GM12878 (cell line): ENCODE data around the gene LMAN1L. TPM values are rescaled to one million over a fixed set of nuclear protein-coding genes. Genes with fewer than 3 reads are reported as not detected.

ENCODE experiments used
- ATAC-seq: fragments of 200-7000 bp; cut with Tn5 transposase; 3 replicates; pipeline ENCODE4 v1.9.1; 2020; ENCODE audit warnings: mild to moderate bottlenecking, moderate library complexity
- BruUV-seq: library from RNA; stranded (reverse); fragments of 400-500 nt; replicated peaks from 2 replicates; lab custom pipeline; 2021; lab: Mats Ljungman, UMichigan
- CTCF ChIA-PET: fragments of 300-600 bp; sonication (Branson Sonifier 250); formaldehyde crosslinking; extraction: SDS; loops from one replicate; lab custom pipeline; 2021; ENCODE audit warnings: inconsistent platforms; lab: Yijun Ruan, JAX
- POLR2A ChIA-PET: fragments of 350-600 bp; formaldehyde crosslinking; extraction: SDS; loops from one replicate; lab custom pipeline; 2021; ENCODE audit warnings: inconsistent platforms; lab: Charles Lee
- RAD21 ChIA-PET: fragments of 300-600 bp; sonication (Branson Sonifier 250); formaldehyde crosslinking; loops from one replicate; lab custom pipeline; 2023; ENCODE audit warnings: antibody characterized with exemption; ENCODE audit not compliant: unreplicated experiment; lab: Charles Lee
- SMC1A ChIA-PET: fragments of 300-600 bp; sonication (Branson Sonifier 250); formaldehyde crosslinking; loops from one replicate; lab custom pipeline; 2023; ENCODE audit not compliant: unreplicated experiment, uncharacterized antibody; lab: Charles Lee
- DNase-seq: peaks from one replicate; pipeline ENCODE4 v3.0.0-alpha.2; 2011; ENCODE audit warnings: low read depth, low spot score
- FAIRE-seq: peaks from 3 replicates; lab custom pipeline; 2011; peaks lifted over from hg19 to GRCh38; lab: Jason Lieb, UNC
- H2AFZ ChIP-seq: 2 replicates; pipeline ENCODE4 v1.6.0; 2011; ENCODE audit warnings: low read depth, low read length, control low read depth; ENCODE audit not compliant: control insufficient read depth
- H3K27ac ChIP-seq: 2 replicates; pipeline ENCODE4 v1.5.1; 2011; ENCODE audit warnings: control low read depth; ENCODE audit not compliant: control insufficient read depth, insufficient read depth
- H3K27me3 ChIP-seq, 2 experiments: replicated peaks in 1 of 2; 2 replicates each; pipeline versions ENCODE4 v1.6.0 to v1.6.1; 2011; ENCODE audit warnings: low read length in 1 of 2; ENCODE audit not compliant: control insufficient read depth in 2 of 2, insufficient read depth in 2 of 2
- H3K36me3 ChIP-seq, 2 experiments: 2 replicates each; pipeline ENCODE4 v1.5.1; 2011; ENCODE audit warnings: low read length in 1 of 2; ENCODE audit not compliant: control insufficient read depth in 2 of 2, insufficient read depth in 2 of 2
- H3K4me1 ChIP-seq: 2 replicates; pipeline ENCODE4 v1.6.1; 2011; ENCODE audit warnings: mild to moderate bottlenecking, low read length, moderate library complexity, mixed read lengths; ENCODE audit not compliant: control insufficient read depth, insufficient read depth
- H3K4me2 ChIP-seq: 2 replicates; pipeline ENCODE4 v1.6.0; 2011; ENCODE audit warnings: control low read depth; ENCODE audit not compliant: control insufficient read depth, insufficient read depth
- H3K4me3 ChIP-seq: fragments of 200-600 bp; sonication (generic); 2 replicates; pipeline ENCODE4 v1.5.1; 2016
- H3K79me2 ChIP-seq: 2 replicates; pipeline ENCODE4 v1.6.0; 2011; ENCODE audit warnings: low read length; ENCODE audit not compliant: control insufficient read depth, insufficient read depth
- H3K9ac ChIP-seq: 2 replicates; pipeline ENCODE4 v1.8.0; 2011; ENCODE audit warnings: low read length, control low read depth, mixed read lengths; ENCODE audit not compliant: control insufficient read depth, insufficient read depth
- H3K9me3 ChIP-seq: replicated peaks from 3 replicates; pipeline ENCODE4 v1.5.1; 2011; ENCODE audit warnings: mild to moderate bottlenecking, low read length; ENCODE audit not compliant: control insufficient read depth, insufficient read depth
- H4K20me1 ChIP-seq: 2 replicates; pipeline ENCODE4 v1.6.0; 2011; ENCODE audit not compliant: control insufficient read depth, insufficient read depth
- CHD2 ChIP-seq: IDR thresholded peaks from 2 replicates; pipeline ENCODE4 v1.6.1; 2011; ENCODE audit warnings: low read depth, low read length, improper control_type of control experiment, borderline replicate concordance
- EP300 ChIP-seq, 2 experiments: fragments of 150-350 bp in 1 of 2; IDR thresholded peaks; 2 replicates each; pipeline ENCODE4 v1.6.1; 2011 to 2012; ENCODE audit warnings: low read depth in 2 of 2, low read length in 2 of 2, borderline replicate concordance in 1 of 2, improper control_type of control experiment in 1 of 2, inconsistent platforms in 1 of 2; ENCODE audit not compliant: control insufficient read depth in 1 of 2
- ESRRA ChIP-seq: IDR thresholded peaks from 2 replicates; pipeline ENCODE4 v1.6.1; 2012; ENCODE audit warnings: mild to moderate bottlenecking, low read length, improper control_type of control experiment
- KAT2A ChIP-seq: conservative IDR thresholded peaks from 2 replicates; pipeline ENCODE4 v1.6.1; 2011; ENCODE audit warnings: low read depth, low read length; ENCODE audit not compliant: control insufficient read depth
- MYB ChIP-seq: fragments of 150-350 bp; IDR thresholded peaks from 2 replicates; pipeline ENCODE4 v1.6.1; 2014; ENCODE audit warnings: mild to moderate bottlenecking, low read depth, low read length, borderline replicate concordance
- MYC ChIP-seq: IDR thresholded peaks from 2 replicates; pipeline ENCODE4 v1.6.1; 2011; ENCODE audit warnings: mild to moderate bottlenecking, low read length, moderate library complexity, inconsistent platforms; ENCODE audit not compliant: insufficient read depth, insufficient replicate concordance, insufficient read length, severe bottlenecking
- POLR2AphosphoS5 ChIP-seq: IDR thresholded peaks from 2 replicates; pipeline ENCODE4 v1.6.1; 2011; ENCODE audit warnings: mild to moderate bottlenecking, low read length, inconsistent platforms
- RAD21 ChIP-seq: IDR thresholded peaks from 2 replicates; pipeline ENCODE4 v1.6.1; 2011; ENCODE audit warnings: mild to moderate bottlenecking, low read depth, low read length, moderate library complexity; ENCODE audit not compliant: insufficient read depth
- SIN3A ChIP-seq: IDR thresholded peaks from 2 replicates; pipeline ENCODE4 v1.6.1; 2012; ENCODE audit warnings: low read depth, low read length, improper control_type of control experiment
- SMAD1 ChIP-seq: fragments of 450-650 bp; IDR thresholded peaks from 2 replicates; pipeline ENCODE4 v1.6.1; 2018; ENCODE audit warnings: mild to moderate bottlenecking, low read depth; ENCODE audit not compliant: partially characterized antibody
- SPI1 ChIP-seq: IDR thresholded peaks from 2 replicates; pipeline ENCODE4 v1.6.1; 2011; ENCODE audit warnings: low read depth, mild to moderate bottlenecking, low read length, moderate library complexity, borderline replicate concordance; ENCODE audit not compliant: insufficient read depth
- SREBF2 ChIP-seq: IDR thresholded peaks from 2 replicates; pipeline ENCODE4 v1.6.1; 2012; ENCODE audit warnings: mild to moderate bottlenecking, low read length
- YBX1 ChIP-seq: fragments of 450-650 bp; IDR thresholded peaks from 2 replicates; pipeline ENCODE4 v1.6.1; 2016; ENCODE audit warnings: antibody characterized with exemption
- ZSCAN29 ChIP-seq: fragments of 450-650 bp; IDR thresholded peaks from 2 replicates; pipeline ENCODE4 v1.6.1; 2017; ENCODE audit warnings: mild to moderate bottlenecking, moderate library complexity
- WGBS: methylation state at CpG from one replicate; pipeline ENCODE4 v1.1.6; 2016; ENCODE audit warnings: low lambda C conversion rate; ENCODE audit not compliant: insufficient replicate concordance, insufficient coverage; ENCODE audit errors: missing lambda C conversion rate; 5-methylcytosine and 5-hydroxymethylcytosine counted together
- in situ Hi-C: fragments of 300-500 bp; cut with MboI; formaldehyde crosslinking; loops from 9 replicates; pipeline ENCODE4 v1.14.3; 2018; ENCODE audit warnings: mixed read lengths
- intact Hi-C: fragments of 100-400 bp; cut with micrococcal nuclease; formaldehyde crosslinking; loops from one replicate; pipeline ENCODE4 v1.14.2; 2022; ENCODE audit not compliant: unreplicated experiment
- polyA plus RNA-seq, 11 experiments: library from polyadenylated mRNA; depleted of rRNA in 4 of 11; unstranded in 6 of 11; stranded (reverse) in 5 of 11; fragments of >200 nt; fragmentation: Nextera tagmentation in 4 of 11; fragmentation: Illumina TruSeq in 1 of 11; extraction: Ambion mirVana in 4 of 11; extraction: Trizol in 1 of 11; gene quantifications; 1 replicate in 1 of 11; 2 replicates in 10 of 11; pipeline versions ENCODE4 v1.2.1 to v1.2.3, GENCODE V29; 2011 to 2016; ENCODE audit warnings: inconsistent platforms in 2 of 11, missing spikeins in 2 of 11, low read depth in 1 of 11
- total RNA-seq, 4 experiments: library from RNA; depleted of rRNA in 3 of 4; stranded (reverse); fragments of >200 nt in 3 of 4; fragmentation: Illumina TruSeq in 1 of 4; extraction: Trizol in 1 of 4; gene quantifications; 2 replicates each; pipeline versions ENCODE4 v1.2.1 to v1.2.3, GENCODE V29; 2013 to 2021
- TF ChIP-seq, protein P1 (sequence below): IDR thresholded peaks from 2 replicates; pipeline ENCODE4 v1.6.1; 2011; ENCODE audit warnings: borderline replicate concordance, low read depth, mild to moderate bottlenecking, moderate library complexity, mixed read lengths, low read length; ENCODE audit not compliant: insufficient read depth; ENCODE audit errors: extremely low read length
- TF ChIP-seq, protein P2 (sequence below): IDR thresholded peaks from 2 replicates; pipeline ENCODE4 v1.6.1; 2011; ENCODE audit warnings: mild to moderate bottlenecking, low read depth, low read length, moderate library complexity; ENCODE audit not compliant: insufficient replicate concordance

The LMAN1L gene
- total and polyA plus RNA-seq, 10 of the 15 experiments (the other 5 are each of a cell fraction or from before 2014, with no cell fraction given) = not detected

GRCh38 chr15:74792227-74793016, 20.2 kb upstream of the LMAN1L start (continued):
- TF ChIP-seq SREBF2 (no peak), MYC (no peak), ESRRA (no peak), SMAD1 (no peak)
- TF ChIP-seq, protein P1, sequence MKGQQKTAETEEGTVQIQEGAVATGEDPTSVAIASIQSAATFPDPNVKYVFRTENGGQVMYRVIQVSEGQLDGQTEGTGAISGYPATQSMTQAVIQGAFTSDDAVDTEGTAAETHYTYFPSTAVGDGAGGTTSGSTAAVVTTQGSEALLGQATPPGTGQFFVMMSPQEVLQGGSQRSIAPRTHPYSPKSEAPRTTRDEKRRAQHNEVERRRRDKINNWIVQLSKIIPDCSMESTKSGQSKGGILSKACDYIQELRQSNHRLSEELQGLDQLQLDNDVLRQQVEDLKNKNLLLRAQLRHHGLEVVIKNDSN = no peak

- ATAC-seq (peak; percentile 23), DNase-seq (no peak), FAIRE-seq (no peak)
- in situ Hi-C loops (no loop called here), intact Hi-C loops (no loop called here)
- BruUV-seq = no TSS peak
- peak overlapping the region; percentile 67 for H3K4me2 ChIP-seq
- peaks cover 64% of the 10 kb centered on the region for H3K4me1 ChIP-seq
- H3K4me3 ChIP-seq = peak overlapping the region; percentile 77
- H3K9me3 ChIP-seq = no peaks in the 10 kb centered on the region
- ChIA-PET SMC1A (interaction anchor here (0.9 to 15.7 kb wide), 10 partner anchors 12 to 218 kb away, joined by 3 to 811 read pairs (median 4); partner anchors contain the start of gene CSK), RAD21 (interaction anchor here (0.9 to 22.9 kb wide), 10 partner anchors 9 to 408 kb away, joined by 3 to 1186 read pairs (median 4); partner anchors contain the start of gene CSK), POLR2A (interaction anchor here (0.9 to 14.2 kb wide), 5 partner anchors 17 to 214 kb away, joined by 3 to 602 read pairs (median 5); partner anchors contain the start of genes CSK and FAM219B), CTCF (interaction anchor here (0.6 to 25.9 kb wide), 18 partner anchors 12 to 374 kb away, joined by 3 to 1288 read pairs (median 4); partner anchors contain the start of genes CLK3, CSK and ULK3)
- no peaks in the 10 kb centered on the region for H3K27me3 ChIP-seq
- WGBS = 11% methylated on average over 12 of the region's 12 CpGs
- peaks cover 21 to 23% of the 10 kb centered on the region in 2 experiments; a peak in 3 of 4 replicates for H3K36me3 ChIP-seq
- peaks cover 94% of the 10 kb centered on the region for H3K79me2 ChIP-seq
- H4K20me1 ChIP-seq = peaks cover 6% of the 10 kb centered on the region; the same call in 1 of the 2 replicates
- H2AFZ ChIP-seq = no peak overlapping the region
- H3K27ac ChIP-seq = peak overlapping the region; percentile 96
- H3K9ac ChIP-seq = peak overlapping the region; percentile 82
- no peak for TF ChIP-seq ZSCAN29
- TF ChIP-seq SREBF2 = no peak
- peak; percentile 81; the same call in 1 of the 2 replicates for TF ChIP-seq SIN3A
- no peak for TF ChIP-seq KAT2A
- TF ChIP-seq, protein P2, sequence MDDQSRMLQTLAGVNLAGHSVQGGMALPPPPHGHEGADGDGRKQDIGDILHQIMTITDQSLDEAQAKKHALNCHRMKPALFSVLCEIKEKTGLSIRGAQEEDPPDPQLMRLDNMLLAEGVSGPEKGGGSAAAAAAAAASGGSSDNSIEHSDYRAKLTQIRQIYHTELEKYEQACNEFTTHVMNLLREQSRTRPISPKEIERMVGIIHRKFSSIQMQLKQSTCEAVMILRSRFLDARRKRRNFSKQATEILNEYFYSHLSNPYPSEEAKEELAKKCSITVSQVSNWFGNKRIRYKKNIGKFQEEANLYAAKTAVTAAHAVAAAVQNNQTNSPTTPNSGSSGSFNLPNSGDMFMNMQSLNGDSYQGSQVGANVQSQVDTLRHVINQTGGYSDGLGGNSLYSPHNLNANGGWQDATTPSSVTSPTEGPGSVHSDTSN = no peak
- no peak for TF ChIP-seq EP300 (IDR thresholded peaks at IDR 0.05; ENCODE audit: borderline replicate concordance in 1 of 2, control insufficient read depth in 1 of 2, low read depth in 2 of 2, low read length in 2 of 2)
- TF ChIP-seq CHD2 = no peak
- peak; percentile 64 for TF ChIP-seq RAD21
- no peak for TF ChIP-seq YBX1
- no peak for TF ChIP-seq SPI1
- no peak for TF ChIP-seq MYB
- TF ChIP-seq POLR2AphosphoS5 = no peak; the same call in 1 of the 2 replicates
These were observed 19.3 kb upstream of the LMAN1L start for GRCh38 chr15:74793135-74794028.
